Activated naive CD4-positive, alpha-beta T cell treated with anti-CD3 and anti-CD28 coated beads, Interleukin-2, amount 50 U/mL, for 72 hours (primary cell): ENCODE measurements around the gene TCL1B. TPM values are rescaled to one million over a fixed set of nuclear protein-coding genes. Genes with fewer than 3 reads are reported as not detected.
"Not testable (repeated sequence)": the region's sequence is repeated elsewhere in the genome, so short reads cannot be mapped to it uniquely, and the experiment has no call there.

Source experiments
- ATAC-seq, 2 donors: fragments of 150-1000 bp; cut with Tn5 transposase; 2 replicates each; pipeline ENCODE4 v1.10.0; 2021; ENCODE audit warnings: mild to moderate bottlenecking in 2 of 2, moderate library complexity in 2 of 2
- DNase-seq, 2 donors: peaks; one replicate each; pipeline ENCODE4 v3.0.0; 2021 to 2022; ENCODE audit warnings: low spot score in 2 of 2
- H3K27ac Mint-ChIP-seq, 2 donors: one replicate each; pipeline ENCODE4 v1.8.0; 2022; ENCODE audit warnings: mild to moderate bottlenecking in 2 of 2, mixed read lengths in 2 of 2
- H3K36me3 Mint-ChIP-seq, 2 donors: one replicate each; pipeline ENCODE4 v1.8.0; 2022; ENCODE audit warnings: mixed read lengths in 2 of 2
- H3K9me3 Mint-ChIP-seq, 2 donors: one replicate each; pipeline ENCODE4 v1.8.0; 2022; ENCODE audit warnings: mixed read lengths in 2 of 2
- total RNA-seq, 2 donors: library from RNA; stranded (reverse); gene quantifications; one replicate each; pipeline ENCODE4 v1.2.3, GENCODE V29; 2022

TCL1B gene
- total RNA-seq, 2 donors from 2014 or later = not detected

GRCh38 chr14:95713596-95714371 lies 27.6 kb downstream of the TCL1B start, which contains the start of gene TCL1A:
Gene TCL1A, minus strand, starts transcription at chr14:95714125. Its CDS starts 59 bp downstream, at chr14:95714066.
- Mint-ChIP-seq H3K36me3 (peaks cover 0 to 6% of the 10 kb centered on the region in 2 donors), H3K27ac (no peak within 1 kb of the TSS), H3K9me3 (no peaks in the 10 kb centered on the region)
- ATAC-seq = no peak
- no peak for DNase-seq

GRCh38 chr14:95722525-95723190 lies 36.4 kb downstream of the TCL1B start:
- H3K36me3 Mint-ChIP-seq = peaks cover 0 to 18% of the 10 kb centered on the region in 2 donors
- no peak for ATAC-seq
- no peak overlapping the region for H3K27ac Mint-ChIP-seq
- H3K9me3 Mint-ChIP-seq = peaks cover 16 to 17% of the 10 kb centered on the region in 2 donors
- DNase-seq = no peak

GRCh38 chr14:95725685-95726336 lies 39.6 kb downstream of the TCL1B start:
- Mint-ChIP-seq H3K27ac (no peak overlapping the region), H3K36me3 (peaks cover 0 to 18% of the 10 kb centered on the region in 2 donors), H3K9me3 (peaks cover 16 to 17% of the 10 kb centered on the region in 2 donors)
- ATAC-seq (no peak), DNase-seq (no peak)

GRCh38 chr14:95727056-95727700 lies 41.0 kb downstream of the TCL1B start:
- Mint-ChIP-seq H3K9me3 (peaks cover 14% of the 10 kb centered on the region in 2 donors), H3K27ac (no peak overlapping the region), H3K36me3 (peaks cover 0 to 18% of the 10 kb centered on the region in 2 donors)
- ATAC-seq = no peak
- no peak for DNase-seq

- not testable (repeated sequence) for DNase-seq, ATAC-seq, H3K36me3 Mint-ChIP-seq, H3K27ac Mint-ChIP-seq, H3K9me3 Mint-ChIP-seq
These were observed 43.3 kb downstream of the TCL1B start for GRCh38 chr14:95729402-95730028.

- ATAC-seq (no peak), DNase-seq (no peak)
- Mint-ChIP-seq H3K36me3 (peaks cover 0 to 4% of the 10 kb centered on the region in 2 donors), H3K9me3 (no peaks in the 10 kb centered on the region), H3K27ac (no peak overlapping the region)
These were observed 43.9 kb downstream of the TCL1B start for GRCh38 chr14:95730126-95730525.

GRCh38 chr14:95733212-95733611 lies 47.0 kb downstream of the TCL1B start:
- Mint-ChIP-seq H3K36me3 (no peaks in the 10 kb centered on the region), H3K9me3 (no peaks in the 10 kb centered on the region), H3K27ac (no peak overlapping the region)
- ATAC-seq (no peak), DNase-seq (no peak)

GRCh38 chr14:95739356-95739755 lies 53.1 kb downstream of the TCL1B start:
- peaks cover 13 to 14% of the 10 kb centered on the region in 2 donors for H3K36me3 Mint-ChIP-seq
- DNase-seq = no peak
- H3K27ac Mint-ChIP-seq = peak overlapping the region in 1 of 2 donors; percentile 68
- H3K9me3 Mint-ChIP-seq = peaks cover 7 to 16% of the 10 kb centered on the region in 2 donors
- no peak for ATAC-seq

GRCh38 chr14:95741038-95741490 lies 54.8 kb downstream of the TCL1B start:
- Mint-ChIP-seq H3K27ac (no peak overlapping the region), H3K9me3 (peaks cover 7 to 16% of the 10 kb centered on the region in 2 donors), H3K36me3 (peaks cover 13 to 14% of the 10 kb centered on the region in 2 donors)
- ATAC-seq = no peak
- no peak for DNase-seq

- no peak overlapping the region for H3K27ac Mint-ChIP-seq
- DNase-seq = no peak
- peaks cover 13 to 14% of the 10 kb centered on the region in 2 donors for H3K36me3 Mint-ChIP-seq
- peaks cover 7 to 16% of the 10 kb centered on the region in 2 donors for H3K9me3 Mint-ChIP-seq
- ATAC-seq = no peak
These were observed 55.6 kb downstream of the TCL1B start for GRCh38 chr14:95741781-95742180.

Other genes with a start within 250 kb of the TCL1B start
- gene SYNE3, start 169.8 kb upstream of the TCL1B start, total RNA-seq = 10 to 100 TPM in 1 of 2 donors, 1 to 10 TPM in 1; 9.9 to 73.8 TPM
- gene GLRX5, start 151.4 kb upstream of the TCL1B start, total RNA-seq = 10 to 100 TPM; 36.0 to 45.9 TPM
- not detected for gene TCL1A, start 27.7 kb downstream of the TCL1B start, total RNA-seq
- not detected for gene TUNAR, start 190.4 kb downstream of the TCL1B start, total RNA-seq